ENCODE data around the gene ZSCAN22. TPM values are rescaled to one million over a fixed set of nuclear protein-coding genes. Genes with fewer than 3 reads are reported as not detected.

Gene ZSCAN22
- total RNA-seq, 1 experiment from 2014 or later = 4.3 TPM

DNA sequence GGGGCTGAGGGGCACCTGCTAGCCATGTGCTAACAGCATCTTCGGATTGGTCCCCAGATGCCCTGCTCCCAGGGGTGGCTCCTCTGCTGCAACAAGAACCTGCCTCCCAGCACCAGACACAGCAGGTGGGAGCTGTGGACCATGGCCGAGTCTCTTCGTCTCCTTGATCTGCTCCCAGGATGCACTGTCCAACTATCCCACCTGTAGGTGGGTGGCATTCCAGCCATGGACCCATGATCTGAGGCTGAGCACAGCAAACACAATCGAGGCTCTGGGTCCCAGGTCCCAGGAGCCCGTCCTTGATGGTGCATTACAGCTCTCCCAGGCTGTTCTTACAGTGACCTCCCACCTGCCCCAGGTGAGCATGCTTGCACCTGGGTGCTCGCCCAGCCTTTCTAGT lies 52.5 kb downstream of the ZSCAN22 start:
- Mint-ChIP-seq H3K36me3 (ENCODE audit: insufficient read depth, unreplicated experiment) (peaks cover 14% of the 10 kb centered on the region), H3K27me3 (ENCODE audit: insufficient read depth, unreplicated experiment) (no peaks in the 10 kb centered on the region)
- no peak for DNase-seq

GRCh38 chr19:58380037-58380661 lies 53.4 kb downstream of the ZSCAN22 start:
- intact Hi-C loops (cut with micrococcal nuclease; ENCODE audit: unreplicated experiment) = loop anchor here (1.0 to 2.0 kb wide), 3 partner anchors 53 to 101 kb away; partner anchors contain the start of genes ZNF324 and ZNF8
- ChIA-PET CTCF (interaction anchor here (1.1 kb wide), 1 partner anchor 18 kb away, joined by 3 read pairs; the partner anchor contains the start of gene ZNF497), POLR2A (interaction anchor here (0.7 to 1.1 kb wide), 2 partner anchors 18 to 28 kb away, joined by 3 to 5 read pairs; partner anchors contain the start of genes ZNF497 and ZNF584)
- peaks cover 14% of the 10 kb centered on the region for H3K36me3 Mint-ChIP-seq (ENCODE audit: insufficient read depth, unreplicated experiment)
- DNase-seq = no peak
- Histone ChIP-seq H3K4me3 (ENCODE audit: low read depth, low read length) (peak overlapping the region; percentile 68), H3K9me3 (no peaks in the 10 kb centered on the region), H3K36me3 (ENCODE audit: control insufficient read depth, insufficient read depth, low read length) (no peaks in the 10 kb centered on the region; the same call in 1 of the 2 replicates), H3K27me3 (replicated peaks; ENCODE audit: control insufficient read depth, insufficient read depth, low read length) (no peaks in the 10 kb centered on the region), H3K4me1 (peaks cover 11% of the 10 kb centered on the region)
- H3K27me3 Mint-ChIP-seq (ENCODE audit: insufficient read depth, unreplicated experiment) = no peaks in the 10 kb centered on the region
- peak overlapping the region; percentile 85 for H3K27ac Mint-ChIP-seq (ENCODE audit: unreplicated experiment)
- no peaks in the 10 kb centered on the region for H3K9me3 Mint-ChIP-seq (ENCODE audit: unreplicated experiment)
- peak overlapping the region; percentile 87 for H3K4me3 Mint-ChIP-seq (ENCODE audit: unreplicated experiment)
- BruUV-seq (replicated peaks) = TSS peak; percentile 28
- peaks cover 5% of the 10 kb centered on the region for H3K4me1 Mint-ChIP-seq (ENCODE audit: low read depth, unreplicated experiment)
- TF ChIP-seq, protein P1, sequence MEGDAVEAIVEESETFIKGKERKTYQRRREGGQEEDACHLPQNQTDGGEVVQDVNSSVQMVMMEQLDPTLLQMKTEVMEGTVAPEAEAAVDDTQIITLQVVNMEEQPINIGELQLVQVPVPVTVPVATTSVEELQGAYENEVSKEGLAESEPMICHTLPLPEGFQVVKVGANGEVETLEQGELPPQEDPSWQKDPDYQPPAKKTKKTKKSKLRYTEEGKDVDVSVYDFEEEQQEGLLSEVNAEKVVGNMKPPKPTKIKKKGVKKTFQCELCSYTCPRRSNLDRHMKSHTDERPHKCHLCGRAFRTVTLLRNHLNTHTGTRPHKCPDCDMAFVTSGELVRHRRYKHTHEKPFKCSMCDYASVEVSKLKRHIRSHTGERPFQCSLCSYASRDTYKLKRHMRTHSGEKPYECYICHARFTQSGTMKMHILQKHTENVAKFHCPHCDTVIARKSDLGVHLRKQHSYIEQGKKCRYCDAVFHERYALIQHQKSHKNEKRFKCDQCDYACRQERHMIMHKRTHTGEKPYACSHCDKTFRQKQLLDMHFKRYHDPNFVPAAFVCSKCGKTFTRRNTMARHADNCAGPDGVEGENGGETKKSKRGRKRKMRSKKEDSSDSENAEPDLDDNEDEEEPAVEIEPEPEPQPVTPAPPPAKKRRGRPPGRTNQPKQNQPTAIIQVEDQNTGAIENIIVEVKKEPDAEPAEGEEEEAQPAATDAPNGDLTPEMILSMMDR (IDR thresholded peaks at IDR 0.05; ENCODE audit: insufficient read depth in 1 of 2, low read depth in 1 of 2, low read length in 1 of 2, severe bottlenecking in 1 of 2, unreplicated experiment in 1 of 2) = no peak

More for the DNA sequence above, 52.5 kb downstream of the ZSCAN22 start:
- Histone ChIP-seq H3K27me3 (replicated peaks; ENCODE audit: control insufficient read depth, insufficient read depth, low read length) (no peaks in the 10 kb centered on the region), H3K9me3 (no peaks in the 10 kb centered on the region), H3K4me1 (peaks cover 10% of the 10 kb centered on the region), H3K36me3 (ENCODE audit: control insufficient read depth, insufficient read depth, low read length) (no peaks in the 10 kb centered on the region; the same call in 1 of the 2 replicates), H3K4me3 (ENCODE audit: low read depth, low read length) (peak overlapping the region; percentile 68; the same call in 1 of the 2 replicates)
- Mint-ChIP-seq H3K4me3 (ENCODE audit: unreplicated experiment) (peak overlapping the region; percentile 87), H3K27ac (ENCODE audit: unreplicated experiment) (no peak overlapping the region), H3K9me3 (ENCODE audit: unreplicated experiment) (no peaks in the 10 kb centered on the region), H3K4me1 (ENCODE audit: low read depth, unreplicated experiment) (peaks cover 5% of the 10 kb centered on the region)
- no TSS peak for BruUV-seq (replicated peaks)
- TF ChIP-seq, protein P1 (IDR thresholded peaks at IDR 0.05; ENCODE audit: insufficient read depth in 1 of 2, low read depth in 1 of 2, low read length in 1 of 2, severe bottlenecking in 1 of 2, unreplicated experiment in 1 of 2) = no peak
- intact Hi-C loops (cut with micrococcal nuclease; ENCODE audit: unreplicated experiment) = no loop called here
- CTCF ChIA-PET = interaction anchor here (1.1 kb wide), 1 partner anchor 17 kb away, joined by 3 read pairs; the partner anchor contains the start of gene ZNF497
- POLR2A ChIA-PET = interaction anchor here (1.1 kb wide), 1 partner anchor 29 kb away, joined by 3 read pairs; the partner anchor contains the start of gene ZNF584

DNA sequence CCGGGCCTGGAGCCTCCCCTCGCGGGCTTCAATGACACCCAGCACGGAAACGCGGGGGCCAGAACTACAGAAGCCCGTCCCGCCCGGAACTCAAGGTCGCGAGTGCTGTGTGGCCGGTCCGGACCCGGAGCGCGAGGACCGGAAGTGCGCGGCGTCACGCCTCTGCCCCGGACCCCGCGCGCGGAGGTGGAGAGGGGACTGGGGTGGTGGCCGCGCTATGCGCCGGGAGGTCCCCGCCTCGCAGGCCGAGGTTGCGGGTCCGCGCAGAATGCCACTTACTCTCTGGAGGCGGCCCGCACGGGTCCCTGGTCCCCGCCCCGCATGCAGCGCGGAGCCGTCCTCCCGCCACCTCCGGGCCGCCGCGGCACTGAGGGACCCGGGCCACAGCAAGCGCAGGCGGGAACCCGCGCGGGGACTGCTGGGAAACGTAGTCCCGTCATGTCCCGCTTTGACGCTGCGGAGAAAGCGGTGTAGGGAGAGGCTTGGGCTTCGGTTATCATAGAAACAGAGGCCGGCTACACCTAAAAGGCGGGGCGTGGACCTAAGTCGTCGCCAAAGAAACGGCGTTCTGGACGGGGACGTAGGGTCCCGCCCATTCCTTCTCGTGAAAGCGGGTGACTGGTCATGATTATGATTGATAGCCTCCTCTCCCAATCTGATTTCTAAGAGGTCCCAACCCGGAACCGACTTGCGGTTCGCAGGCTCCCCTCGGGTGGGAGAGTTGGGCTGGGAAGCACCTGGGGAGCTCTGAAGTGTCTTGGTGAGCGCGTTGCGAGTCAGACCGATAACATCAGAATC lies 54.1 kb downstream of the ZSCAN22 start, which contains the start of gene ZNF837:
Gene ZNF837, minus strand, starts transcription at position 369 of the 798 bp plus-strand sequence. CDS start 11,698 bp downstream, outside the sequence.
- TF ChIP-seq, protein P1 (IDR thresholded peaks at IDR 0.05; ENCODE audit: insufficient read depth in 1 of 2, low read depth in 1 of 2, low read length in 1 of 2, severe bottlenecking in 1 of 2, unreplicated experiment in 1 of 2) = no peak
- Mint-ChIP-seq H3K9me3 (ENCODE audit: unreplicated experiment) (no peaks in the 10 kb centered on the region), H3K27me3 (ENCODE audit: insufficient read depth, unreplicated experiment) (no peaks in the 10 kb centered on the region), H3K4me3 (ENCODE audit: unreplicated experiment) (peak within 1 kb of the TSS; percentile 87), H3K36me3 (ENCODE audit: insufficient read depth, unreplicated experiment) (peaks cover 17% of the 10 kb centered on the region), H3K27ac (ENCODE audit: unreplicated experiment) (peak within 1 kb of the TSS; percentile 85), H3K4me1 (ENCODE audit: low read depth, unreplicated experiment) (peaks cover 12% of the 10 kb centered on the region)
- H3K9me3 ChIP-seq = no peaks in the 10 kb centered on the region
- POLR2A ChIA-PET = interaction anchor here (0.7 to 1.0 kb wide), 2 partner anchors 19 to 38 kb away, joined by 5 to 6 read pairs; partner anchors contain the start of gene ZNF497
- CTCF ChIA-PET = interaction anchor here (0.8 kb wide), 1 partner anchor 18 kb away, joined by 4 read pairs; the partner anchor contains the start of gene ZNF497
- H3K4me1 ChIP-seq = peaks cover 18% of the 10 kb centered on the region
- H3K27me3 ChIP-seq (replicated peaks; ENCODE audit: control insufficient read depth, insufficient read depth, low read length) = no peaks in the 10 kb centered on the region
- peak; percentile 99 to 100 for DNase-seq
- H3K36me3 ChIP-seq (ENCODE audit: control insufficient read depth, insufficient read depth, low read length) = no peaks in the 10 kb centered on the region; the same call in 1 of the 2 replicates
- intact Hi-C loops (cut with micrococcal nuclease; ENCODE audit: unreplicated experiment) = loop anchor here (1.0 to 2.0 kb wide), 5 partner anchors 19 to 102 kb away; partner anchors contain the start of genes ERVK3-1, ZNF324, ZNF497 and ZNF8
- H3K4me3 ChIP-seq (ENCODE audit: low read depth, low read length) = peak within 1 kb of the TSS; percentile 68
- BruUV-seq (replicated peaks) = no TSS peak

All from Caco-2 (cell line).